Measurements from ENCODE around the gene ECM1.

Gene ECM1

GRCh38 chr1:150513351-150513791, 5.5 kb downstream of the ECM1 start:
- no peak for DNase-seq

- no peak for DNase-seq
Observed at GRCh38 chr1:150514260-150514659, 6.4 kb downstream of the ECM1 start.

GRCh38 chr1:150514913-150515327, 7.0 kb downstream of the ECM1 start:
- no peak for DNase-seq

GRCh38 chr1:150515328-150516049, 7.6 kb downstream of the ECM1 start, which contains the start of gene FALEC:
Gene FALEC, plus strand, starts transcription at chr1:150515752.
- peak; percentile 85 to 89 for DNase-seq

- DNase-seq, result no peak
Observed at GRCh38 chr1:150516050-150516591, 8.2 kb downstream of the ECM1 start.

GRCh38 chr1:150516616-150517015, 8.7 kb downstream of the ECM1 start:
- no peak for DNase-seq

- no peak for DNase-seq
Observed at GRCh38 chr1:150521196-150521968, 13.5 kb downstream of the ECM1 start.

GRCh38 chr1:150525348-150525747, 17.4 kb downstream of the ECM1 start:
- DNase-seq, result no peak

GRCh38 chr1:150528196-150528595, 20.3 kb downstream of the ECM1 start:
- no peak for DNase-seq

GRCh38 chr1:150529017-150529416, 21.1 kb downstream of the ECM1 start:
- no peak for DNase-seq

- no peak for DNase-seq
Observed at GRCh38 chr1:150530491-150531159, 22.7 kb downstream of the ECM1 start.

GRCh38 chr1:150532860-150533259, 25.0 kb downstream of the ECM1 start:
- DNase-seq, result no peak

- DNase-seq, result no peak
Observed at GRCh38 chr1:150534002-150534401, 26.1 kb downstream of the ECM1 start.

- no peak for DNase-seq
Observed at GRCh38 chr1:150535511-150536287, 27.8 kb downstream of the ECM1 start.

- DNase-seq, result no peak
Observed at GRCh38 chr1:150536836-150537731, 29.2 kb downstream of the ECM1 start.

GRCh38 chr1:150537732-150538684, 30.1 kb downstream of the ECM1 start:
- DNase-seq, result no peak

GRCh38 chr1:150543500-150544143, 35.7 kb downstream of the ECM1 start:
- no peak for DNase-seq

GRCh38 chr1:150544204-150544603, 36.3 kb downstream of the ECM1 start:
- DNase-seq, result no peak

GRCh38 chr1:150545486-150546032, 37.6 kb downstream of the ECM1 start:
- DNase-seq, result no peak

Data from activated CD4-positive, alpha-beta T cell treated with anti-CD3 and anti-CD28 coated beads for 4 hours (primary cell).